NB4 (cell line): ENCODE measurements around the gene SYNGR1.

Experiments
- DNase-seq: peaks from one replicate; pipeline ENCODE4 v3.0.0; 2010; ENCODE audit warnings: low read depth
- H3K4me3 ChIP-seq: one replicate; pipeline ENCODE4 v1.5.1; 2011; ENCODE audit warnings: mild to moderate bottlenecking, low read depth, low read length, moderate library complexity
- CTCF ChIP-seq: IDR thresholded peaks from one replicate; pipeline ENCODE4 v1.5.1; 2012; ENCODE audit warnings: low read depth, low read length
- MAX ChIP-seq: IDR thresholded peaks from 2 replicates; pipeline ENCODE4 v1.6.1; 2011; ENCODE audit warnings: low read depth, low read length
- MYC ChIP-seq: IDR thresholded peaks from 2 replicates; pipeline ENCODE4 v1.6.1; 2011; ENCODE audit warnings: low read depth, low read length
- POLR2A ChIP-seq: IDR thresholded peaks from 2 replicates; pipeline ENCODE4 v1.6.1; 2011; ENCODE audit warnings: mild to moderate bottlenecking; ENCODE audit not compliant: insufficient read length; ENCODE audit errors: extremely low read depth

SYNGR1 gene

GRCh38 chr22:39414377-39414776 is 64.6 kb downstream of the SYNGR1 start:
- peak; percentile 60 for DNase-seq
- TF ChIP-seq MYC (no peak), POLR2A (no peak), MAX (no peak), CTCF (no peak)
- H3K4me3 ChIP-seq = no peak overlapping the region

- DNase-seq = no peak
- H3K4me3 ChIP-seq = no peak overlapping the region
- no peak for TF ChIP-seq MYC
- TF ChIP-seq CTCF = no peak
- TF ChIP-seq POLR2A = no peak
- no peak for TF ChIP-seq MAX
These were observed 65.1 kb downstream of the SYNGR1 start for GRCh38 chr22:39414886-39415285.

GRCh38 chr22:39415506-39415905 is 65.7 kb downstream of the SYNGR1 start:
- no peak overlapping the region for H3K4me3 ChIP-seq
- no peak for DNase-seq
- TF ChIP-seq CTCF (no peak), POLR2A (no peak), MAX (no peak)

- no peak for DNase-seq
- TF ChIP-seq POLR2A (no peak), MYC (no peak), MAX (no peak), CTCF (no peak)
- no peak overlapping the region for H3K4me3 ChIP-seq
These were observed 66.5 kb downstream of the SYNGR1 start for GRCh38 chr22:39416319-39416718.

- DNase-seq = no peak
- H3K4me3 ChIP-seq = no peak overlapping the region
- TF ChIP-seq CTCF = no peak
- TF ChIP-seq POLR2A = no peak
- TF ChIP-seq MYC = no peak
- no peak for TF ChIP-seq MAX
These were observed 67.8 kb downstream of the SYNGR1 start for GRCh38 chr22:39417641-39418040.

- no peak overlapping the region for H3K4me3 ChIP-seq
- TF ChIP-seq MYC (no peak), MAX (no peak), CTCF (no peak), POLR2A (no peak)
- no peak for DNase-seq
These were observed 68.9 kb downstream of the SYNGR1 start for GRCh38 chr22:39418696-39419095.
